Left cardiac atrium (tissue), 2 donors: ENCODE results near the gene KIF26A. TPM values are rescaled to one million over a fixed set of nuclear protein-coding genes. Genes with fewer than 3 reads are reported as not detected.

Experiments used
- microRNA-seq, 2 donors: library from miRNA; unstranded; fragments of <30 nt; microRNA quantifications; one replicate each; pipeline ENCODE4 v1.2.0, GENCODE V29; 2020
- total RNA-seq, 2 donors: library from RNA; stranded (reverse); fragmentation: NEBNext Ultra II Directional; extraction: Animal tissue kit (Norgen Biotek cat#: 25700); gene quantifications; one replicate each; pipeline ENCODE4 v1.2.1, GENCODE V29; 2021
- donor health status: DM: no; HTN: yes; CAD: no; lungs with severe emphysema.
- donor health status: DM: yes; HTN: yes; CAD: no.

Gene KIF26A
- total RNA-seq, 2 donors from 2014 or later: 7.6 to 8.1 TPM

Small RNA genes within 50 kb of the gene (microRNA-seq; reads per million reads assigned to microRNA genes)
- 0 reads per million in 2 donors for gene MIR203A
- 0 reads per million in 2 donors for gene MIR203B

Other genes with a start within 250 kb of the KIF26A start
- 10 to 100 TPM in 1 of 2 donors, 1 to 10 TPM in 1; 3.5 to 12.1 TPM for gene TDRD9, start 210.1 kb upstream of the KIF26A start, total RNA-seq
- 10 to 100 TPM; 11.6 to 14.9 TPM for gene RD3L, start 196.1 kb upstream of the KIF26A start, total RNA-seq
- 100 to 1,000 TPM in 1 of 2 donors, 10 to 100 TPM in 1; 92.0 to 168 TPM for gene ASPG, start 52.9 kb upstream of the KIF26A start, total RNA-seq